Activated T-helper 1 cell treated with anti-CD3 and anti-CD28 coated beads, Interleukin-12 subunit alpha, Interleukin-12 subunit beta, Interleukin-2, Interleukin-4 antibody, amounts not matched to agents 30 ng/mL and 10 ng/mL and 1 ng/mL, durations not matched to agents 14 hours and 24 hours and 36 hours (primary cell): Measurements from ENCODE around the gene PGPEP1. TPM values are rescaled to one million over a fixed set of nuclear protein-coding genes. Genes with fewer than 3 reads are reported as not detected.
A peak's percentile ranks its signal among the peaks of the same experiment; 100 is the strongest.

ENCODE experiments used
- DNase-seq: peaks from one replicate; pipeline ENCODE4 v3.0.0; 2021; ENCODE audit warnings: low spot score
- H3K27ac Mint-ChIP-seq: one replicate; pipeline ENCODE4 v1.8.0; 2021; ENCODE audit warnings: mild to moderate bottlenecking, mixed read lengths
- H3K27me3 Mint-ChIP-seq: one replicate; pipeline ENCODE4 v1.8.0; 2022; ENCODE audit warnings: mild to moderate bottlenecking, moderate library complexity, mixed read lengths; ENCODE audit not compliant: insufficient read depth
- H3K36me3 Mint-ChIP-seq: one replicate; pipeline ENCODE4 v1.8.0; 2021; ENCODE audit warnings: low read depth, mixed read lengths
- H3K4me1 Mint-ChIP-seq: one replicate; pipeline ENCODE4 v1.8.0; 2021; ENCODE audit warnings: low read depth, mixed read lengths
- H3K4me3 Mint-ChIP-seq: one replicate; pipeline ENCODE4 v1.8.0; 2021; ENCODE audit warnings: mild to moderate bottlenecking, moderate library complexity, mixed read lengths
- H3K9me3 Mint-ChIP-seq: one replicate; pipeline ENCODE4 v1.8.0; 2021; ENCODE audit warnings: mixed read lengths
- intact Hi-C: fragments of 100-400 bp; cut with micrococcal nuclease; formaldehyde crosslinking; loops from one replicate; pipeline ENCODE4 v1.15.1; 2024
- total RNA-seq: library from RNA; stranded (reverse); gene quantifications from 2 replicates; pipeline ENCODE4 v1.2.3, GENCODE V29; 2022

The PGPEP1 gene
- 17.9 and 21.5 TPM in 2 replicates for total RNA-seq

DNA sequence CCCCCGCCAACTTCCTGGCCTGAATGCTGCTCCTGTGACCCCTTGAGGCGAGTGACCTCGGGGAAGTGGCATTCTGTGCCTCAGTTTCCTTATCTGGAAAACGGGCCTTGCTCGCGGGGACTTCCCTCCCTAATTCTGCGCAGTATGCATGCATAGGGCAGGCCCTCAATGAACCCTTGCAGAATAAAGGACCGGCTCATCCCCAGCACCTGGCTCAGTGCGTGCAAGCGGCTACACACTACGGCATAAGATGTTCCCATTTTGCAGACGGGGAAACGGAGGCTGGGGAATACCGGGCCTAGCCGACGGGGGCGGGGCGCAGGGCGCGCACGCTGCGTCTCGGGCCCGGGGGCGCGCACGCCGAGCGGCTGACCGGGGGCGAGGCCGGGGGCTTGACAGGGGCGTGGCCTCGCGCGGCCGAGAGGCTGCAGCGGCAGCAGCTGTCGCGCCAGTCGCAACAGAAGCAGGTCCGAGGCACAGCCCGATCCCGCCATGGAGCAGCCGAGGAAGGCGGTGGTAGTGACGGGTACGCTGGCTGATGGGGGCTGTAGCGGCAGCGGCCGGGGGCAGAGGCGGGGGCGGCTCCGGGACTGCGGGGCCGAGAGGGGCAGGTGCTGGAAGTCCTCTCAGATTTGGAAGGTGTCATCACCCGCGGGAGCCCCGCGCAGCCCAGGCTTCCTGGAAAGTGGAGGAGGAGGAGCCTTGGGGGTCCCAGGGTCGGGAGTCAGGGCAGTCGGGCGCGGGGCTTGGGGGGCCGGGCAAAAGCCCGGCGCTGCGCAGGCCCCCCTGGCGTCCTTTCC lies at the start of gene PGPEP1:
Gene PGPEP1, plus strand, starts transcription at position 409 of the 800 bp plus-strand sequence. Its CDS starts 84 bp downstream, at position 493.
- Mint-ChIP-seq H3K36me3 (peaks cover 2% of the 10 kb centered on the region), H3K4me3 (peak within 1 kb of the TSS; percentile 90), H3K27ac (peak within 1 kb of the TSS; percentile 86), H3K9me3 (no peaks in the 10 kb centered on the region), H3K4me1 (peaks cover 11% of the 10 kb centered on the region), H3K27me3 (peaks cover 2% of the 10 kb centered on the region)
- peak; percentile 62 for DNase-seq
- intact Hi-C loops: loop anchor here (1.0 kb wide), 2 partner anchors 12 to 136 kb away; partner anchors contain the start of gene RAB3A

DNA sequence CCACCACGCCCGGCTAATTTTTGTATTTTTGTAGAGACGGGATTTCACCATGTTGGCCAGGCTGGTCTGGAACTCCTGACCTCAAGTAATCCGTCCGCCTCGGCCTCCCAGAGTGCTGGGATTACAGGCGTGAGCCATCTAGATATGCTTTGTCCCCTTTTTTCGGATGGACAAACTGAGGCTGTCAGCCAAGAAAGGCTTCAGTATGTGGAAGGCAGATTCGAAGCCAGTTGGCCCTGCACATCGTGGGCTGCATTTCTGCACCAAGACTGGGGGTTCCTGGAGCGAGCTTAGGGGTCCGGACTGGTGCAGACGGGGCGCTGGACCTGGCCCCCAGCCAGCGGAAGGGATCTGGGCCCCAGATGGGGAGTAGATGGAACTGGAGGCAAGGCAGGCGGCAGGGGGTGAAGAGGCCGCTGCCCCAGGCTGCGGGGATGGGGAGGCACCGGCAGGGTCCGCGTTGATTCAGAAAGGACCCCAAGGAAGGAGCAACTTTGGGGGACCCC lies 49.3 kb upstream of the PGPEP1 start:
- peak overlapping the region; percentile 96 for H3K27ac Mint-ChIP-seq
- no peaks in the 10 kb centered on the region for H3K27me3 Mint-ChIP-seq
- peaks cover 22% of the 10 kb centered on the region for H3K36me3 Mint-ChIP-seq
- peak overlapping the region; percentile 89 for H3K4me3 Mint-ChIP-seq
- H3K4me1 Mint-ChIP-seq: peaks cover 68% of the 10 kb centered on the region
- intact Hi-C loops: loop anchor here (5.0 kb wide), 2 partner anchors 126 to 204 kb away; partner anchors contain the start of genes IL12RB1 and SSBP4
- H3K9me3 Mint-ChIP-seq: peaks cover 4% of the 10 kb centered on the region
- no peak for DNase-seq

DNA sequence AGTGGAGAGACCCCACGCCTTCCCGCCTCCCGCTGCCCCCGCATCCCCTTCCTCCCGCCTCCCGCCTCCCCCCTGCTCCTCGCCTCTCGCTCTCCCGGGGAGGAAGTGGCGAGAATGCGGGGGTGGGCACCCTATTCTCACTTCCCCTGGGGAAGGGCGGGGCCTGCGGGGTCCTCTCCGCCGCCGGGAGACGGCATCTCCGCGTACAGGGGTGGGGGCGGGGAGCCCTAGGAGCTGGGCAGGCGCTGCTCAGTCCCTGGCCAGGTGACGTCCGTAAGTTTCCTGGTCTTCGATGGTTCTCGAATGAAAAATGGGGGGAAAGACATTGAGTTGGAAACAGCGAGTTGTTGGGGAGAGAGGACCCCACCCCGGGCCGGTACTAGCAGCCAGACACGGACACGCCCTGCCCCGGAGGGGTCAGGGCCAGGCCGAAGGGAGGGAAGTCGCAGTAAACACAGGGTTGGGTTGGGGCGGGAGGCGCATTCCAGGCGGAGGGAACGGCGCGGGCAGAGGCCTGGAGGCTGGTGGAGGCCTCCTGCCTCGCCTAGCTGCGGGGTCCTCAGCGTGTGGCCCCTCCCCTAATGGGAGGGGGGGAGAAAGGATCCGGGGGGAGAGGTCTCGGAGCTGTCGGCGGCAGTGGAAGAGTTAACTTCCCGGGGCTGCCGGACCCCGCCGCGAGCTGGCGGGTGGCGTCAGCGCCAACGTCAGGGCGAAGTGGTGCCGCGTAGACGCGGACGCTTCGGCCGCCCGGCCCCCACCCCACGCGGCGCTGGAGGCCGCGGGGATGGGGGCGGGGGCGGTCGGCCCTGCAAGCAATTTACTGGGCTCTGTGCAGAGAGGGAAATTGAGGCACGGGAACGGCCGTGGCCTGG lies 48.6 kb upstream of the PGPEP1 start:
- H3K27me3 Mint-ChIP-seq: no peaks in the 10 kb centered on the region
- peaks cover 68% of the 10 kb centered on the region for H3K4me1 Mint-ChIP-seq
- intact Hi-C loops: loop anchor here (2.0 to 5.0 kb wide), 3 partner anchors 13 to 205 kb away; partner anchors contain the start of genes IL12RB1 and SSBP4
- H3K9me3 Mint-ChIP-seq: peaks cover 6% of the 10 kb centered on the region
- H3K4me3 Mint-ChIP-seq: peak overlapping the region; percentile 89
- DNase-seq: peak; percentile 82
- H3K36me3 Mint-ChIP-seq: peaks cover 19% of the 10 kb centered on the region
- H3K27ac Mint-ChIP-seq: peak overlapping the region; percentile 96

- H3K4me1 Mint-ChIP-seq: peaks cover 65% of the 10 kb centered on the region
- H3K4me3 Mint-ChIP-seq: peak overlapping the region; percentile 89
These were observed 48.0 kb upstream of the PGPEP1 start for GRCh38 chr19:18292462-18292809.

DNA sequence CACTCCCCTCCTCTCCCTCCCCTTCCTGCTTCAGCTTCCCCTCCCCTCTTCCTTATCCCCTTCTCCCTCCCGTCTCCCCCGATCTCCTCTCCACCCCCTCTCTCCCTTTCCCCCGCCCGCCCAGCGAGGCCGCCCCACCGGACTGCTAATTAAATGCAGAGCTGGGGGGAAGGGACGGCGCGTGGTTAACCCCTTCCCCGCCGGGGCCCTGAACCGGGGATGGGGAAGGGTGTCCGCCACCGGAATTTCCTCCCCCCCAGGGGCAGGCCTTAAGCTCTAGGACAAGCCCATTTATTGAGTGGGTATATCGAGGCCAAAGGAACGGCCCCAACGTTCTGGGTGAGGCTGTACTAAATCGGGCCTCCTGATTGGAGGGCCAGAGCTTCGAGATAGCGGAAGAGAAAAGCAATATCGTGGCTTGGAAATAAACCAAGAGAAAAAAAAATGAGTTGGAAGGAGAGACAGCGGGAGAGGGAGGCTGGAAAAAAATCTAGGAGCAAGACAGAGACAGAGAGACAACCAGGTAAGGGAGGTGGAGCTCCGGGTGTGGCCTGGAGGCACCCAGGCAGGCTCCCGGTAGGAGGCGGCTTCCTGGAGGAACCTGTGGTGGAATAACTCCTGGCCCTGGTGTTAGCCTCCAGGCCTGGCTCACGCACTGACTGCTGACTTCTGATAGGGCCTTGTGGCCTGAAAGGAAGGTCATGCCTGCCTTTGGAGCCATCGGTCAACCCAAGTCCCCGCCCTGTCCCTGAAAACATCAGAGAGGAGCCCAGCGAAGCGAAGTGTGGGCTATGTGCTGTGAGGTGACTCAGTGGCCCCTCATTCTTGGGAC lies 47.4 kb upstream of the PGPEP1 start:
- Mint-ChIP-seq H3K36me3 (peaks cover 19% of the 10 kb centered on the region), H3K4me3 (peak overlapping the region; percentile 89), H3K27ac (peak overlapping the region; percentile 96), H3K4me1 (peaks cover 65% of the 10 kb centered on the region), H3K9me3 (peaks cover 6% of the 10 kb centered on the region), H3K27me3 (no peaks in the 10 kb centered on the region)
- intact Hi-C loops: loop anchor here (2.0 to 5.0 kb wide), 3 partner anchors 14 to 206 kb away; partner anchors contain the start of genes IL12RB1 and SSBP4
- no peak for DNase-seq

More at GRCh38 chr19:18292462-18292809, 48.0 kb upstream of the PGPEP1 start:
- peaks cover 19% of the 10 kb centered on the region for H3K36me3 Mint-ChIP-seq
- no peaks in the 10 kb centered on the region for H3K27me3 Mint-ChIP-seq
- peak overlapping the region; percentile 96 for H3K27ac Mint-ChIP-seq
- intact Hi-C loops: loop anchor here (2.0 to 5.0 kb wide), 3 partner anchors 14 to 205 kb away; partner anchors contain the start of genes IL12RB1 and SSBP4
- DNase-seq: no peak
- peaks cover 6% of the 10 kb centered on the region for H3K9me3 Mint-ChIP-seq

GRCh38 chr19:18293642-18294466 lies 46.5 kb upstream of the PGPEP1 start:
- Mint-ChIP-seq H3K9me3 (peaks cover 6% of the 10 kb centered on the region), H3K4me1 (peaks cover 65% of the 10 kb centered on the region), H3K36me3 (peaks cover 19% of the 10 kb centered on the region), H3K4me3 (peak overlapping the region; percentile 89), H3K27ac (peak overlapping the region; percentile 96), H3K27me3 (no peaks in the 10 kb centered on the region)
- intact Hi-C loops: loop anchor here (1.0 to 5.0 kb wide), 4 partner anchors 10 to 207 kb away; partner anchors contain the start of genes IL12RB1 and SSBP4
- no peak for DNase-seq

DNA sequence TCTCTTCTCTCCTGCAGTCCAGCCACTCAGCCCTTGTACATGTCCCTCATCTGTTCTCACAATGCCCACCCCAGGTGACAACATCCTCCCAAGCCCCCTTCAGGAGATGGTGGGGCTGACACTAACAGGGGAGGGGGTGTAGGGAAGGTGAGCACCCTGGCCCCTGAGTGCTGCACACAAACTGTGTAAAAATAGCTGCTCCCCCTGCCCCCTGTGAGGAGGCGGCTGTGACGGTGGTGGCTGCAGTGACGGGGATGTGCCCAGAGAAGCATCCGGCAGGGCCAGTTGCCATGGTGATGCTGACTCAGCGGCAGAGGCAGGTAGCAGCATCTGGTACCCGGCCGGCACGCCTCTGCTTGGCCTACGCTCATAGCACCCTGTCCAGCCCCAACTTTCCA lies 45.9 kb upstream of the PGPEP1 start:
- intact Hi-C loops: loop anchor here (1.0 to 5.0 kb wide), 3 partner anchors 10 to 207 kb away; partner anchors contain the start of genes IL12RB1 and SSBP4
- peak; percentile 86 for DNase-seq
- no peaks in the 10 kb centered on the region for H3K27me3 Mint-ChIP-seq
- H3K4me1 Mint-ChIP-seq: peaks cover 69% of the 10 kb centered on the region
- peaks cover 19% of the 10 kb centered on the region for H3K36me3 Mint-ChIP-seq
- peak overlapping the region; percentile 96 for H3K27ac Mint-ChIP-seq
- H3K9me3 Mint-ChIP-seq: peaks cover 6% of the 10 kb centered on the region
- H3K4me3 Mint-ChIP-seq: peak overlapping the region; percentile 89

GRCh38 chr19:18295034-18295451 lies 45.4 kb upstream of the PGPEP1 start:
- H3K9me3 Mint-ChIP-seq: peaks cover 6% of the 10 kb centered on the region
- peaks cover 19% of the 10 kb centered on the region for H3K36me3 Mint-ChIP-seq
- H3K4me1 Mint-ChIP-seq: peaks cover 64% of the 10 kb centered on the region
- no peak for DNase-seq
- peak overlapping the region; percentile 96 for H3K27ac Mint-ChIP-seq
- H3K27me3 Mint-ChIP-seq: no peaks in the 10 kb centered on the region
- intact Hi-C loops: no loop called here
- peak overlapping the region; percentile 89 for H3K4me3 Mint-ChIP-seq

GRCh38 chr19:18297308-18297707 lies 43.1 kb upstream of the PGPEP1 start:
- Mint-ChIP-seq H3K4me1 (peaks cover 51% of the 10 kb centered on the region), H3K36me3 (peaks cover 17% of the 10 kb centered on the region), H3K27ac (peak overlapping the region; percentile 40), H3K9me3 (peaks cover 6% of the 10 kb centered on the region), H3K27me3 (no peaks in the 10 kb centered on the region), H3K4me3 (no peak overlapping the region)
- intact Hi-C loops: no loop called here
- no peak for DNase-seq

GRCh38 chr19:18298601-18299000 lies 41.8 kb upstream of the PGPEP1 start:
- DNase-seq: no peak
- peak overlapping the region; percentile 11 for H3K4me3 Mint-ChIP-seq
- H3K4me1 Mint-ChIP-seq: peaks cover 47% of the 10 kb centered on the region
- intact Hi-C loops: no loop called here
- H3K27ac Mint-ChIP-seq: peak overlapping the region; percentile 74
- peaks cover 15% of the 10 kb centered on the region for H3K36me3 Mint-ChIP-seq
- peaks cover 6% of the 10 kb centered on the region for H3K9me3 Mint-ChIP-seq
- no peaks in the 10 kb centered on the region for H3K27me3 Mint-ChIP-seq

DNA sequence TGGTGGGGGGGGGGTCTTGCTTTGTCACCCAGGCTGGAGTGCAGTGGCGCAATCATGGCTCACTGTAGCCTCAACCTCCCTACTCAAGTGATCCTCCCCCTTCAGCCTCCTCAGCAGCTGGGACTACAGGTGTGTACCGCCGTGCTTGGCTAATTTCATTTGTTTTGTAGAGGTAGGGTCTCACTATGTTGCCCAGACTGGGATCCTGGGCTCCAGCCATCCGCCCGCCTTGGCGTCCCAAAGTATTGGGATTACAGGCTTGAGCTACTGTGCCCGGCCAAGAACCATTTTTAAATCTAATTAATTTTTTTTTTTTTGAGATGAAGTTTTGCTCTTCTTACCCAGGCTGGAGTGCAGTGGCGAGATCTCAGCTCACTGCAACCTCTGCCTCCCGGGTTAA lies 40.7 kb upstream of the PGPEP1 start:
- H3K4me1 Mint-ChIP-seq: peaks cover 47% of the 10 kb centered on the region
- intact Hi-C loops: no loop called here
- H3K27ac Mint-ChIP-seq: no peak overlapping the region
- no peak for DNase-seq
- H3K4me3 Mint-ChIP-seq: no peak overlapping the region
- peaks cover 6% of the 10 kb centered on the region for H3K9me3 Mint-ChIP-seq
- peaks cover 1% of the 10 kb centered on the region for H3K27me3 Mint-ChIP-seq
- peaks cover 16% of the 10 kb centered on the region for H3K36me3 Mint-ChIP-seq
